Measurements from ENCODE around the gene LCP1.

GRCh38 chr13:46142776-46143175, 39.2 kb downstream of the LCP1 start:
- TF ChIP-seq POLR2A (IDR thresholded peaks at IDR 0.05): no peak
- no peak for TF ChIP-seq CTCF (IDR thresholded peaks at IDR 0.05)
